Glomerular visceral epithelial cell (primary cell): ENCODE results near the gene SMIM41.

ENCODE experiments used
- DNase-seq: peaks from one replicate; pipeline ENCODE4 v3.0.0-alpha.2; 2016; ENCODE audit errors: extremely low spot score

Gene SMIM41

GRCh38 chr12:52147367-52147963 is 68.0 kb downstream of the SMIM41 start:
- peak; percentile 99 for DNase-seq

GRCh38 chr12:52147964-52148463 is 68.5 kb downstream of the SMIM41 start:
- no peak for DNase-seq

GRCh38 chr12:52148464-52149181 is 69.1 kb downstream of the SMIM41 start:
- peak; percentile 85 for DNase-seq

- DNase-seq = no peak
These were observed 69.7 kb downstream of the SMIM41 start for GRCh38 chr12:52149182-52149641.

GRCh38 chr12:52149651-52150241 is 70.2 kb downstream of the SMIM41 start:
- DNase-seq = no peak

GRCh38 chr12:52151153-52151836 is 71.8 kb downstream of the SMIM41 start:
- DNase-seq = no peak

- DNase-seq = peak; percentile 64
These were observed 72.6 kb downstream of the SMIM41 start for GRCh38 chr12:52151837-52152783.

- no peak for DNase-seq
These were observed 73.4 kb downstream of the SMIM41 start for GRCh38 chr12:52152905-52153317.

GRCh38 chr12:52155048-52155868 is 75.8 kb downstream of the SMIM41 start:
- no peak for DNase-seq

- DNase-seq = no peak
These were observed 76.8 kb downstream of the SMIM41 start for GRCh38 chr12:52156311-52156710.

GRCh38 chr12:52156757-52157565 is 77.5 kb downstream of the SMIM41 start:
- DNase-seq = peak; percentile 73

- DNase-seq = no peak
These were observed 78.2 kb downstream of the SMIM41 start for GRCh38 chr12:52157566-52158150.
